ENCODE results near the gene CEMIP.
"Not testable (repeated sequence)": the region's sequence is repeated elsewhere in the genome, so short reads cannot be mapped to it uniquely, and the experiment has no call there.

Gene CEMIP

GRCh38 chr15:80758130-80758745 lies 20.9 kb upstream of the CEMIP start:
- no peak for DNase-seq (ENCODE audit: low read depth)

- no peak for DNase-seq (ENCODE audit: low read depth)
Measured at GRCh38 chr15:80760960-80761359, 18.2 kb upstream of the CEMIP start.

- DNase-seq (ENCODE audit: low read depth) = no peak
Measured at GRCh38 chr15:80761754-80762153, 17.4 kb upstream of the CEMIP start.

GRCh38 chr15:80763235-80763634 lies 15.9 kb upstream of the CEMIP start:
- DNase-seq (ENCODE audit: low read depth) = not testable (repeated sequence)

- no peak for DNase-seq (ENCODE audit: low read depth)
Measured at GRCh38 chr15:80764535-80764934, 14.6 kb upstream of the CEMIP start.

GRCh38 chr15:80766275-80766674 lies 12.9 kb upstream of the CEMIP start:
- DNase-seq (ENCODE audit: low read depth) = no peak

GRCh38 chr15:80768158-80768557 lies 11.0 kb upstream of the CEMIP start:
- DNase-seq (ENCODE audit: low read depth) = no peak

- no peak for DNase-seq (ENCODE audit: low read depth)
Measured at GRCh38 chr15:80769153-80769828, 9.9 kb upstream of the CEMIP start.

GRCh38 chr15:80769829-80770705 lies 9.1 kb upstream of the CEMIP start:
- no peak for DNase-seq (ENCODE audit: low read depth)

GRCh38 chr15:80773122-80773551 lies 6.0 kb upstream of the CEMIP start:
- DNase-seq (ENCODE audit: low read depth) = no peak

GRCh38 chr15:80773792-80774352 lies 5.3 kb upstream of the CEMIP start:
- DNase-seq (ENCODE audit: low read depth) = no peak

GRCh38 chr15:80774486-80774885 lies 4.7 kb upstream of the CEMIP start:
- DNase-seq (ENCODE audit: low read depth) = no peak

- no peak for DNase-seq (ENCODE audit: low read depth)
Measured at GRCh38 chr15:80775338-80775737, 3.8 kb upstream of the CEMIP start.

GRCh38 chr15:80776420-80777045 lies 2.6 kb upstream of the CEMIP start:
- peak; percentile 35 for DNase-seq (ENCODE audit: low read depth)

- DNase-seq (ENCODE audit: low read depth) = no peak
Measured at GRCh38 chr15:80777137-80777536, 2.0 kb upstream of the CEMIP start.

GRCh38 chr15:80777826-80778620 lies 1.1 kb upstream of the CEMIP start:
- no peak for DNase-seq (ENCODE audit: low read depth)

- DNase-seq (ENCODE audit: low read depth) = no peak
Measured at GRCh38 chr15:80778621-80778963, 578 bp upstream of the CEMIP start.

- no peak for DNase-seq (ENCODE audit: low read depth)
Measured at GRCh38 chr15:80779658-80780415, 667 bp downstream of the CEMIP start.

- DNase-seq (ENCODE audit: low read depth) = no peak
Measured at GRCh38 chr15:80780416-80781221, 1.4 kb downstream of the CEMIP start.

GRCh38 chr15:80783260-80783659 lies 4.1 kb downstream of the CEMIP start:
- no peak for DNase-seq (ENCODE audit: low read depth)
